Measurements from ENCODE around the gene CYP1A1.
"Not testable (repeated sequence)": the region's sequence is repeated elsewhere in the genome, so short reads cannot be mapped to it uniquely, and the experiment has no call there.

The CYP1A1 gene

DNA sequence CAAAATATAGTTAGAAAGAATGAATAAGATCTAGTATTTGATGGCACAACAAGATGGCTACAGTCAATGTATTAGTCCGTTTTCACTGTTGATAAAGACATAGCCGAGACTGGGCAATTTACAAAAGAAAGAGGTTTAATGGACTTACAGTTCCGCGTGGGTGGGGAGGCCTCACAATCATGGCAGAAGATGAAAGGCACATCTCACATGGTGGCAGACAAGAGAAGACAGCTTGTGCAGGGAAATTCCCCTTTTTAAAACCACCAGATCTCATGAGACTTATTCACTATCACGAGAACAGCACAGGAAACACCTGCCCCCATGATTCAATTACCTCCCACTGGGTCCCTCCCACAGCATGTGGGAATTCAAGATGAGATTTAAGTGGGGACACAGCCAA is 12.9 kb upstream of the CYP1A1 start:
- DNase-seq (ENCODE audit: low read depth in 2 of 2): not testable (repeated sequence)

DNA sequence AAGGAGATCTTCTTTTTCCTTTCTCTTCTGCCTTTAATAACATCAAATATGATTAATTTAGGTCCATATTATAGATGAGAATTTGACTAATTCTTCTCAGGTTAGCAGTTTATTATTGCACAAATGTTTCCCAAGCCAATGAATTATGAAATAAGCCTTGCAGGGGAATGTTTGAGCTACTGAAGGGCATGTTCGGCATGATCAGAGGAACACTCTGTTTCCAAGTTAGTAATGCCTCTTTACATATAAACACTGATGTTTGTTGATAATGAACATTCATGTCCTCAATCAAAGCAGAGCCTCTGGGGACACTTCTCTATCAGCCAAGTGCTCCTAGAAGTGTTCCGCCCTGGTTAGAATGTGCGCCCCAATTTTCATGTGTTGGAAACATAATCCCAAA is 10.0 kb upstream of the CYP1A1 start:
- DNase-seq (ENCODE audit: low read depth in 2 of 2): no peak

DNA sequence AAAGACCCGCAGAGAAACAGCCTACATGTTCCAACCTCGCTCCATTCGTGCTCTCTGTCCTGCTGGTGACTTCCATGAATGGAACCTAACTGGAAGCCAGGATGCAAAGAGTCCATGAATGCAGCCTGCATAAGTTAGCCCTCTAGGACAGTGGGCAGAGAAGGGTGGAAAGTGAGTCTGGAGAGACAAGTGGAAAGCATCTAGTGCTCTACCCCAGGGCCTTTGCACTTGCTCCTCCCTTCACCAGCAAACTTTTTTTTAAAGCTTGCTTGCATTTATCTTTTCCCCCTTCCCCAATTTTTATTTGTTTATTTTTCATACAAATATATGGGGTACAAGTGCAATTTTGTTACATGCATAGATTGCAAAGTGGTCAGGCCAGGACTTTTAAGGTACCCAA is 7.9 kb upstream of the CYP1A1 start:
- no peak for DNase-seq (ENCODE audit: low read depth in 2 of 2)

DNA sequence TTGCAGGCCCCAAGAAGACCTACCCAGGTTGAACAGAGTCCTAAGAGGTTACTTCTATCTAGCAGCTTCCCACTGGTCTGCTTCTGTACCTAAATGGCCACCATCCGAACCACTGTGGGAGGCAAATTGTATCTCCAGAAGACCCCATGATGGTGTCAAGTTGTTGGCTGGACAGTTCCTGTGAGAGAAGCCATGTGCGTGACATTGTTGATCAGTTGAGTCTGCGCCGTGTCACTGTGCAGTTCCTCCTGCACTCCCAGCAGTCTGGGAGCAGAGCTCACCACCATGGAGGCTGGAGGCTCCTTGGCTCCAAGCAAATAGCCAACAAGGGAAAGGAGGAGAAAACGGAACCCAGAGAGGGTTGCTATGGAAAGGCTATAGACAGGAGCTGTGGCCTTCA is 7.5 kb upstream of the CYP1A1 start:
- no peak for DNase-seq (ENCODE audit: low read depth in 2 of 2)

DNA sequence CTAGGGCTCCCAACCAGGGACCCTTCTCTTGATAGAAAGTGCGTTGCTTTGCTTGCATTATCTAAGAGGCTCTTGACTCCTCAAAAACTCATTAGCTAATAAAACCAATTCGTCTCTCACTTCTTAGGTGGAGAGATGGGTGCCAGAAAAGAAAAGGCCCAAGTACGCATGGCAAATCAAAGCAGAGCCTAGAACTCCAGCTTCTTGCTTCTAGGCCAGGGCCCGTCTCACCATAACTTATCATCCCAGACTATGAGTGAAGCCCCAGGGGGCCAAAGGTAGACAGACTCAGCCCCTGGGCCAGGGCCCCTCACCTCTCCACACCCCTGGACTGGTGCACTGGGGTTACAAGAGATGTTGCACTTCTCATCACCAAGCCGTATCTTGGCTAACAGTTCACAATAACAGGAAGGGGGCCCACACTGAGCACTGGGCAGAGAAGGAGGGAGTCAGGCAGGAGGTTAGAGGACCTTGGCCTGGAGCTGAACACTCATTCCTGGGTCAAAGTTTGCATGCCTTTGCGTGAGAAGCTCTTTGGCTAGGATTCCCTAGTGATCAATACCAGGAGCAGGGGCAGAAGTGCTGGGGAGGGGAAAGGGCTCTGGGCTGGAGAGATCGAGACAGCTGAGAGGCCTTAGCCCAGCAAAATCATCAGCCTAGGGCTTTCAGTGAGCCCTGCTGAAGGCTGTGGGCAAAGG is 5.4 kb upstream of the CYP1A1 start:
- no peak for DNase-seq (ENCODE audit: low read depth in 2 of 2)

DNA sequence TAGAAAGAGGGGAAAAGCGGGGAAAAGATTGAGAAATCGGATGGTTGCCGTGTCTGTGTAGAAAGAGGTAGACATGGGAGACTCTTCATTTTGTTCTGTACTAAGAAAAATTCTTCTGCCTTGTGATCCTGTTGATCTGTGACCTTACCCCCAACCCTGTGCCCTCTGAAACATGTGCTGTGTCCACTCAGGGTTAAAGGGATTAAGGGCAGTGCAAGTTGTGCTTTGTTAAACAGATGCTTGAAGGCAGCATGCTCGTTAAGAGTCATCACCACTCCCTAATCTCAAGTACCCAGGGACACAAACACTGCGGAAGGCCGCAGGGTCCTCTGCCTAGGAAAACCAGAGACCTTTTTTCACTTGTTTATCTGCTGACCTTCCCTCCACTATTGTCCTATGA is 4.0 kb upstream of the CYP1A1 start:
- DNase-seq (ENCODE audit: low read depth in 2 of 2): not testable (repeated sequence)

DNA sequence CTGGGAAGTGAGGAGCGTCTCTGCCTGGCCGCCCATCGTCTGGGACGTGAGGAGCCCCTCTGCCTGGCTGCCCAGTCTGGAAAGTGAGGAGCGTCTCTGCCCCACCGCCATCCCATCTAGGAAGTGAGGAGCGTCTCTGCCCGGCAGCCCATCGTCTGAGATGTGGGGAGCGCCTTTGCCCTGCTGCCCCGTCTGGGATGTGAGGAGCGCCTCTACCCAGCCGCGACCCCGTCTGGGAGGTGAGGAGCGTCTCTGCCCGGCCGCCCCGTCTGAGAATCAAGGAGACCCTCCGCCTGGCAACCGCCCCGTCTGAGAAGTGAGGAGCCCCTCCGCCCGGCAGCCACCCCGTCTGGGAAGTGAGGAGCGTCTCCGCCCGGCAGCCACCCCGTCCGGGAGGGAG is 3.4 kb upstream of the CYP1A1 start:
- not testable (repeated sequence) for DNase-seq (ENCODE audit: low read depth in 2 of 2)

DNA sequence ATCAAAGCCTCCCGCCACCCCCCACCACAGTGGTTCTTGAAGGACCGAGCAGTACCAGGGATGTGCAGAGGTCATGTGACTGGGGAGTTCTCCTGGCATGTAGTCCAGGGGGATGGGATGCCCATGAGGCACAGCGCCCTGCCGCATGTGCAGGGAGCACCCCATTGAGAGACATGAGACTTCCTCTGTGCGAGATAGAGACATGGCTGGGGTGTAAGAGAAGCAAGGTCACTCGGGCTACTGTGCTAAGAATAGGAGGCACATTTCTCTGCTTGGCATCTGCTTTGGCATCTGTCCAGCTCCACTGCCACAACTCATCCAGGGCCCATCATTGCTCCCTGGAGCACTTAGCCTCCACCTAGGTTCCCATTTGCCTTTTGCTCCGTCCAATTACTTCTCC is 2.4 kb upstream of the CYP1A1 start:
- no peak for DNase-seq (ENCODE audit: low read depth in 2 of 2)

DNA sequence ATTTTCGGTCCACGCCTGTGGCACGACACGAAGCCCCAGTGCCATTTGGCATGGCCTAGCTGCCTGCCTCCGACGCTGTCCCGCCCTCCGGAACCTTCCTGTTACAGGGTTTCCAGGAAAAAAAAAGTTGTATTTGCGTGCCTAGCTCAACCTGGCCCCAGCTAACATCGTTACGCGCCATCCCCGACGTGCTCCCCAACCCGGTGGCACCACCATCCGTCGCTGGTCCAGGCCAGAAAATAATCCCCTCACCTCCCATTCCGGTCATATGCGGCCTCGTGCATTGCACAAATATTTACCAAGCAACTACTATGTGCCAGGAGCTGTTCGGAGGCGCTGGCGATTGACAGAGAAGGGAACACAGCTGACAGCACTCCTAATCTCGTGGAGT is 1.4 kb upstream of the CYP1A1 start:
- DNase-seq (ENCODE audit: low read depth in 2 of 2): no peak

DNA sequence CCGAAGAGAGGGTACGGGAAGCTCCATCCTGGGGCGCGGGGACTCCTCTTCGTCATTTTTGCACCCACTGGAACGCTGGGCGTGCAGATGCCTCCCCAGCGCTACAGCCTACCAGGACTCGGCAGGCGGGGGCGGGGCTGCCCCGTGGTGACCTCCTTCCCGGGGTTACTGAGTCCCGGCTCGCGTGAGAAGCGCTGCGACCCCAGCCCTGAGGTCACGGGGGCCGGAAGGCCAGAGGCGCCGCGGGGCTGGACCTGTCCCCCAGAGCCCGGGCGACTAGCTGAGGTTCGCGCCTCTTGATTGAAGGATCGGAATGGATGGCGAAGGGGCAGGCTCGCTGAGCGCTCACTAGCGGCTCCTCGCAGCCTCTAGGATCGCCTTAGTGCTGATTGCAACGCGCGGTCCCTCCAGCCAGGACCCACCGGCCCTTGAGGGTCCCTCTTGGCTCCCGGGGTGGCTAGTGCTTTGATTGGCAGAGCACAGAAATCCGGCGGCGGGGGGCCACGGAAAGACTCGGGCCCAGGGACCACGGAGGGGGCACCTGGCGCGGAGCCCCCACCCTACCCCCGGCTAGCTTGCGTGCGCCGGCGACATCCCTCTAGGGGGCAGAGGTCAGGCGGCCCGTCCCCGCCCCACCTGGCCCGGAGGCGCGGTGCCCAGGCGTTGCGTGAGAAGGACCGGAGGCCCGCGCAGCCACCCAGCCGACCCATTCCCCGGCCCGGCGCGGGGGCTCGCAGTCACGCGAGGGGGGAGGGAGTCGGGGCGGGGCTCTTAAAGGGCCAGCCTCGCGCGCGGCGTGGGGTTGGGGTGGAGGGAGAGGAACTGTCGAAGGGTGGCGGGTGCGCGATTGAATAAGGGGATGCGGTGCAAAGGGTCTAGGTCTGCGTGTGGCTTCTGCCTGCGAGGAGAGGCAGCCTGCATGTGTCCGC is 781 bp upstream of the CYP1A1 start:
- DNase-seq (ENCODE audit: low read depth in 2 of 2): no peak

DNA sequence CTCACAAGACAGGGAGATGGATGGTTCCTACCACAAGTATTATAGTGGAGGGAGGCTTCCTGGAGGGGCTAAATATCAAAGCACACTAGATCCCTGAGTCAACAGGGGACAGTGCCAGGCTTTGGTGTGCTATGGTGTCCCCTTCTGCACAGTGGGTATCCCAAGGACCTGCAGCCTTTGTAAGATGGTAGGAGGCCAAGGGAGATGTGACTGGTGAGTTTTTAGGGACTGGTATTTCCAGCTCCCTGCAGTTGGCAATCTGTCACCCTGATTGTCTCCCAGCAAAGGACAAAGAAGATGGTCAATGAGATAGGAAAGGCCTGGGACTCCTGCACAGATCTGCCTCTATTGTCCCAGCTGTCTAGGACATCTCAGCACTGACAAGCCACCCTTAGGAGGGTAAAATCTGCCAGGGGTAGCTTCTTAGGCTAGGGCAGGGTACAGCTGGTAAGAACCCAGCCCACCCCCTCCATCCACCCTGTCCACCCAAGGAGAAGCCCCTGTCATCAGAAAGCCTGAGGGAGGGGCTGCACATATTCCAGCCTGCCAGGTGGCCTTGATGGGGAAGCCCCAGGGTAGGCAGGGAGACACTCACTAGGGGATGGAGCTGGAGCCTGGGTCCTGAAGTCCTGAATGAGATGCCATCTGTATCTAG is 631 bp downstream of the CYP1A1 start:
- no peak for DNase-seq (ENCODE audit: low read depth in 2 of 2)

DNA sequence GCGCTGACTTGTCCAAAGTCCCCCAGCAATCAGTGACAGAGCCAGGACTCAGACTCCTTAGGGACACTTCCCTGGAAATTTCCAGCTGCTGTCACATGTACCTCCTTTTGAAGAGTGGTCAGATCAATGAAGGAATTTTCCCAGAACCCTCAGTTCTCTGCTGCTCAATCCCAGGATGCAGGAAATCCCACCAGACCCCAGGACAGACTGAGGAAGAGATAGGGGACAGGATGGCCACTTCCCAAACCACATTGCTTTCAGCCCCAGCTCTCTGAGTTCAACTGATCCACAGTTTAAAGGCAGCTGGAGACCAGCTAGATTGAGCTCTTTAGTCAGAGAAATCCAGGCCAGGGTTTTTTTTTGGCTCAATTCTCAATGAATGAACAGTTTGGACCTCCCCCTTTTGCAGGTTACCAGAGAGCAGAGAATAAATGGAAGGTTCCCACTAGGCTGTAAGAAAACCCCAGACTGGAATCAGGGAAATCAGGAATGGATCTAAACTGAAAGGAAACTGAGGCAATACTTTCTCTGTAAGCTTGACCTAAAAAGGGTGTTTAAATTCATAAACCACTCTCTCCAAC is 1.5 kb downstream of the CYP1A1 start:
- peak; percentile 10 to 16 for DNase-seq (ENCODE audit: low read depth in 2 of 2)

DNA sequence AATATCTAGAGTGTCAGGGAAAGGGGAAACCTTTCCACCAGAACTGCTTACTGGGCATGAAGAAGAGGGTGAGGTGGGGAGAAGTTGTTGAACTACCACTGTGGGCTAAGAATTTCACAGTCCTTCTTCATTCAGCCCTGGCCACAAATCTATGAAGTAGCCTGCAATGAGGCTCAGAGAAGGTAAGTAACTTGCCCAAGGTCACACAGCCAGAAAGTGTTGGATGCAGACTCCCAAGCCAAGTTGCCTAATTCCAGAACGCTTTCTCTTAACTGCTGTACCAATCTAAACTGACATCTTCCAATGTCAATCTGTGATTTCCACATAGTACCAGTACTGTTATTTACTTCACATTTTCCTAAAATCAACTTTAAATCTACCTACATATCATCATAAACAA is 2.1 kb downstream of the CYP1A1 start:
- no peak for DNase-seq (ENCODE audit: low read depth in 2 of 2)

DNA sequence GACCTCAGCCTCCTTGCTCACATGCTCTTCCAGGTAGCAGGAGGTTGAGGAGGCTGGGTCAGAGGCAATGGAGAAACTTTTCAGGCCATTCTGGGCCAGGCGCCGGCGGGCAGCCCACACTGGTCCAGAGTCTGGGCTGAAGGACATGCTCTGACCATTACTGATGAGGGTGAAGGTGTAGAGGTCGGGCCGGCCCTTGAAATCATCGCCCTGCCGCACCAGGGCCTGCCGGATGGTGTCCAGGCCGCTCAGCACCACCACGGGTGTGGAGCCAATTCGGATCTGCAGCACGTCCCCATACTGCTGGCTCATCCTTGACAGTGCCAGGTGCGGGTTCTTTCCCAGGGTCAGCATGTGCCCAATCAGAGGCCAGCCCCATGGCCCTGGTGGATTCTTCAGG is 2.7 kb downstream of the CYP1A1 start:
- DNase-seq (ENCODE audit: low read depth in 2 of 2): no peak

DNA sequence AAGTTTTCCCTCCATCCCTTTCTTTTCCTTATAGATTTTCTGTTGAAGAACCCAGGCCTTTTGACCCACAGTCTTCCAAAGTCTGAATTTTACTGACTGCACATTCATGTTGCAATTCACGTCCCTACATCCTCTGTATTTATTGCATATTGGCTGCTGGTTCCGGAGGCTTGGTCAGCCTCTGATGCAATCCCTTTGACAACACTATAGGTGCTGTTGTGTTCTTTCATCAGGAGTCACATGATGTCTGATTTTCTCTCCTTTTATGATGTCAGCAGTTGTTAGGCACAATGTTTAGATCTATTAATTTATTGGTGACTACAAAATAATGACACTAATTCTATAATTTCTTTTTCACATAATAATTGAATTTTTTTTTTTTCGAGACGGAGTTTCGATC is 8.7 kb downstream of the CYP1A1 start:
- DNase-seq (ENCODE audit: low read depth in 2 of 2): no peak

DNA sequence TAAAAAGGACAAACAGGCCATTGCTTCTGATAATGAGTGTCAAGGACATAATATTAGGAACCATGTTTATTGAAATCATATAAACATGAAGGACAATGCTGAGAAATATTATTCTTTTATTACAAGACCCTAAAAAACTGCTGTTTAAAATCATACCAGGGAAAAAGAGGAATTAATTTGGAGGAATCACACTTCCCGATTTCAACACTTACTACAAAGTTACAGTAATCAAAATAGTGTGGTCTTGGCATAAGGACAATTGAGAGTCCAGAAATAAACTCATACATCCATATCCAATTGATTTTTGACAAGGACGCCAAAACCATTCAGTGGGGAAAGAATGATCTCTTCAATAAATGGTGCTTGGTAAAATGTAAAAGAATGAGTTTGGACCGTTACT is 13.0 kb downstream of the CYP1A1 start:
- DNase-seq (ENCODE audit: low read depth in 2 of 2): no peak

DNA sequence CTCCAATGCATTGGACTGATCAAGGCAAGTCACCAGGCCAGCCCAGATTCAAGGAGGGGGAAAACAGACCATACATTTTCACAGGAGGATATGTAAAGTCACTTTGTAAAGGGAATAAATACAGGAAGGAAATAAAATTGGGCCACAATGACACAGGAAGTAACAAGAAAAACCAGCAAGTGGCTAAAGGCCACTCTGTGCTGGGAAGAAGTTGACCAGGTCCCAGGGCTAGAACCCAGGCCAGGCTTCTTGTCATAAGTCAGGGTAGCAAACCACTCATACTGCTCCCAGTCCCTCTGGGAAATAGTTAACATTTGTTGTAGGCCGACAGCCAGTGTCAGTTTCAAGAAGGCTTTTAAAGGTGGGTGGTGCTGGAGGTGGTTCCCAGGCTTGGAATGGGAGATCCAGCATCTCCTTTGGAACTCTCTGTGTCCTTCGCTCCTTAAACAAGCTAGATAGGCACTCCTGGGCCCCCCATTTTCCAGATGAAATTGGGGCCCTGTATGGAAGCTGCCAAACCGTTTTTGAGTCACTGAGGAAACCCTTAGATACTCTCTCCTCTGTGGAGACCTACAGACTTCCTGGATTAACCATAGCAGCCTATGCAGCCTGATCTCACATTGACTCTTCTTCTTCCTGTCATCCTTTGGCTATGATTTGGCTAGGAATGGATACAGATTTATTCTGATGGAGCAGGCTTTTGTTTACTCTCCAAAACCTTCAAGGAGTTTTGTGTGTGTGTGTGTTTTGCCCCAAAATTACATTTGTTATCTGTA is 14.8 kb downstream of the CYP1A1 start:
- no peak for DNase-seq (ENCODE audit: low read depth in 2 of 2)

DNA sequence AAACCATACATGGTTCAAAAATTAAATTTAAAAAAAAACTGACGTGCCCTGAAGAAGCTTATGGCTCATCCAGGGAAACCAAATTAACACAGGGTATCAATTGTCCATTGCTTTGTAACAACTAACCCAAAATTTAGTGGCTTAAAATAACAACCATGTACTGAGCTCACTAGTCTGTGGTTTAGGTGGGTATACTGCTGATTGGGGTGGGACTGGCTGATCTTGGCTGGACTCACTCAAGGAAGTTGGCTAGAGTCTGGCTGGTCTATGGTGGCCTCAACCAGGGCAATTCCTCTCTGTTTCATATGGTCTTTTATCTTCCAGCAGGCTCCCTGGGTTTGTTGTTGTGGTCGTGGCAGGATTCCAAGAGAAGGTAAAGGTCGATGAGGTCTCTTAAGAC is 15.4 kb downstream of the CYP1A1 start:
- DNase-seq (ENCODE audit: low read depth in 2 of 2): no peak

DNA sequence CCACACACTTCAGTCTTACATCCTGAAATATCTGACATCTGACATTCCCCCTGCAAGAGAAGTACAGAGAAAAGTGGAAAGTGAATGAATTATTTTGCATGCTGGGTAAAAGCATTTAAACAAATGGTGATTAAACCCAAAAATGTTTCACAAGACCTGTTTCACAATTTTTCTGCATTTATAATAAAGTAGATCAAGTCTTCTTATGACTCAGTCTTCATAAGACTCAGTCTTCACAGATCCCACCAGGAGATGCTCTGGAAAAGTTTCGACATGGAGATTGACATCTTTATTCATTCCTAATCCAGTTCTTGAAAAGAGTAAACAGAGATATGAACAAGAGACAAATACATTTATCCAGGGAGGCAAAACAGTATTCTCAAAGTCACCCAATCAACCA is 16.3 kb downstream of the CYP1A1 start:
- DNase-seq (ENCODE audit: low read depth in 2 of 2): no peak

DNA sequence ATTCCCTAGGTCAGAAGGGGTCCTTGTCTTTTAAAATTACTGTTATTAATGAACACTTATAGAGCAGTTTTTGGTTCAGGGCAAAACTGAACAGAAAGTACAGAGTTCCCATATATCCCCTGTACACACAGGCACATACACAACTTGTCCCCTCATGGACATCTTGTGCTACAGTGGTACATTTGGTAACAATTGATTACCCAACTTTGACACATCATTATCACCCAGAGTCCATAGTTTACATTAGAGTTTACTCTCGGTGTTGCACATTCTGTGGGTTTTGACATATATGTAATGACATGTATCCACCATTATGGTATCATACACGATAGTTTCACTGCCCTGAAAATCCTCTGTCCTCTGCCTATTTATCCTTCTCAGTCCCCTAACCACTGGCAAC is 28.5 kb downstream of the CYP1A1 start:
- no peak for DNase-seq (ENCODE audit: low read depth in 2 of 2)

DNA sequence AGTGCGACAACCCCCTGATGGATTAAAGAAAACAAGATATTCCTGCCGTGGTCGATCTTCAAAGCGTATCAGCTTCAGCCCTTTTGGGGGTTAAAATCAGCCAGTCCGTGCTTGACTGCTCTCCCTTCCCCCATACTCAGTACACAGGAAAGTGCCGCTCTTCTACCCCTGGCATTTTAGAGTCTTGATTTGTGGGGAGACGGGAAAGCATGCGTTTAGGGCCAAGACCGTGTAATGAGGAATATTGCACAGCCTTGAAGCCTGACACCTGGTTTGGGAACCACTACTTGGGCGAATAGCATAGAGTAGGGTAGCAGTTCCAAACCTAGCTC is 29.0 kb downstream of the CYP1A1 start:
- DNase-seq (ENCODE audit: low read depth in 2 of 2): no peak

Measured in fibroblast of skin of left quadriceps (primary cell).